ENCODE data around the gene ZNF474.

DNA sequence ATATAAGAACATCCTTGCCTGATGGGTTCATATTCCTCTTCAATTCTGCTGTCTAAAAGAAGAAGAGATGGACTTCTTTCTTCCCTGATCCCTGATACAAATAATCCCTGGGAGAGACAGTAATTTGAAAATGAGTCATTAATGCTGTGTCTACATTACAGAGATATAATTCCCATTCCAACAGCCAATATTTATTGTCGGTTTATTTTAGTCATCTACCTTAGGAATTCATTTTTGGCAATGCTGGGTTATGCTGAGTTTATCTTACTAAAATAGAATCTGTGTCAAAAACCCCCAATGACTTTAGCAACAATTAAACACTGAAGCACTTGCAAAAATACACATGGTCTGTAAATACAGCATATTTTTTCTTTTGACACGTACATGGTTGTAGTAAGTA is 23.9 kb downstream of the ZNF474 start:
- TF ChIP-seq, protein P1, sequence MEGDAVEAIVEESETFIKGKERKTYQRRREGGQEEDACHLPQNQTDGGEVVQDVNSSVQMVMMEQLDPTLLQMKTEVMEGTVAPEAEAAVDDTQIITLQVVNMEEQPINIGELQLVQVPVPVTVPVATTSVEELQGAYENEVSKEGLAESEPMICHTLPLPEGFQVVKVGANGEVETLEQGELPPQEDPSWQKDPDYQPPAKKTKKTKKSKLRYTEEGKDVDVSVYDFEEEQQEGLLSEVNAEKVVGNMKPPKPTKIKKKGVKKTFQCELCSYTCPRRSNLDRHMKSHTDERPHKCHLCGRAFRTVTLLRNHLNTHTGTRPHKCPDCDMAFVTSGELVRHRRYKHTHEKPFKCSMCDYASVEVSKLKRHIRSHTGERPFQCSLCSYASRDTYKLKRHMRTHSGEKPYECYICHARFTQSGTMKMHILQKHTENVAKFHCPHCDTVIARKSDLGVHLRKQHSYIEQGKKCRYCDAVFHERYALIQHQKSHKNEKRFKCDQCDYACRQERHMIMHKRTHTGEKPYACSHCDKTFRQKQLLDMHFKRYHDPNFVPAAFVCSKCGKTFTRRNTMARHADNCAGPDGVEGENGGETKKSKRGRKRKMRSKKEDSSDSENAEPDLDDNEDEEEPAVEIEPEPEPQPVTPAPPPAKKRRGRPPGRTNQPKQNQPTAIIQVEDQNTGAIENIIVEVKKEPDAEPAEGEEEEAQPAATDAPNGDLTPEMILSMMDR (IDR thresholded peaks at IDR 0.05) = no peak
- no peak for TF ChIP-seq ZFX (IDR thresholded peaks at IDR 0.05; ENCODE audit: borderline replicate concordance)
